ENCODE data around the gene MRPL19. TPM values are rescaled to one million over a fixed set of nuclear protein-coding genes. Genes with fewer than 3 reads are reported as not detected.

MRPL19 gene
- total RNA-seq, 1 experiment from 2014 or later, result 73.0 TPM

- Histone ChIP-seq H2BK12ac (ENCODE audit: insufficient read length, low read depth, low read length) (no peak overlapping the region), H2AK5ac (ENCODE audit: insufficient read length, low read length) (no peak overlapping the region), H4K20me1 (ENCODE audit: control insufficient read depth, insufficient read depth, insufficient read length) (no peaks in the 10 kb centered on the region), H3K9me3 (ENCODE audit: control insufficient read depth, low read depth, low read length) (no peaks in the 10 kb centered on the region), H3K23me2 (ENCODE audit: insufficient read length, low read depth, low read length, poor library complexity, severe bottlenecking) (no peaks in the 10 kb centered on the region), H2AFZ (ENCODE audit: low read length) (no peak overlapping the region), H3K79me2 (ENCODE audit: insufficient read depth, low read length) (no peaks in the 10 kb centered on the region), H4K91ac (ENCODE audit: insufficient read length, low read depth, low read length) (no peak overlapping the region), H2BK120ac (ENCODE audit: low read depth, low read length, poor library complexity, severe bottlenecking) (no peak overlapping the region), H3K9ac (ENCODE audit: extremely low read depth, insufficient read length, low read length) (no peak overlapping the region), H2BK15ac (ENCODE audit: low read depth, low read length) (no peak overlapping the region), H3K23ac (ENCODE audit: insufficient read length, low read depth, low read length) (no peak overlapping the region), H3K27me3 (ENCODE audit: insufficient read depth, low read length) (no peaks in the 10 kb centered on the region), H3K27ac (ENCODE audit: insufficient read length, low read depth, low read length) (no peak overlapping the region), H3K4ac (ENCODE audit: low read depth, low read length) (no peak overlapping the region), H3K18ac (ENCODE audit: insufficient read length, low read depth, low read length) (no peak overlapping the region), H2BK5ac (ENCODE audit: insufficient read length, low read length) (no peak overlapping the region), H3K14ac (ENCODE audit: insufficient read depth, low read length) (no peak overlapping the region), H4K8ac (replicated peaks; ENCODE audit: insufficient read length, low read depth, low read length) (no peak overlapping the region), H3K4me1 (ENCODE audit: insufficient read depth, low read length) (no peaks in the 10 kb centered on the region), H3K56ac (ENCODE audit: insufficient read length, low read depth, low read length) (no peak overlapping the region), H3K79me1 (ENCODE audit: insufficient read depth, low read depth, low read length, poor library complexity, severe bottlenecking) (no peaks in the 10 kb centered on the region), H4K5ac (ENCODE audit: insufficient read length, low read depth, low read length) (no peak overlapping the region), H3K4me2 (ENCODE audit: insufficient read depth, insufficient read length, low read length) (no peak overlapping the region), H3T11ph (ENCODE audit: low read length) (no peak overlapping the region), H2BK20ac (ENCODE audit: low read depth, low read length, poor library complexity, severe bottlenecking) (no peak overlapping the region)
- peaks cover 3 to 8% of the 10 kb centered on the region in 2 experiments; a peak in 3 of 5 replicates for H3K9me3 Mint-ChIP-seq
- no peak overlapping the region; a peak in 1 of 7 replicates for H3K27ac Mint-ChIP-seq
- no peak for TF ChIP-seq CTCF (conservative IDR thresholded peaks at IDR 0.05)
- H3K27me3 Mint-ChIP-seq (ENCODE audit: low read depth), result peaks cover 30% of the 10 kb centered on the region
- H3K4me1 Mint-ChIP-seq, result peaks cover 0 to 7% of the 10 kb centered on the region in 2 experiments; a peak in 2 of 4 replicates
- WGBS (ENCODE audit: extremely low coverage, insufficient read length, low lambda C conversion rate), result no CpG with 5 or more reads among the region's 5 CpGs
- no peak for DNase-seq
- no peak overlapping the region for H3K4me3 Mint-ChIP-seq
- no peaks in the 10 kb centered on the region; a peak in 1 of 7 replicates for H3K36me3 Mint-ChIP-seq (ENCODE audit: insufficient read depth in 1 of 3, low read depth in 3 of 3)
These were observed 32.4 kb upstream of the MRPL19 start for GRCh38 chr2:75614162-75614651.
